Natural killer cell (primary cell): Measurements from ENCODE around the gene PEX10. TPM values are rescaled to one million over a fixed set of nuclear protein-coding genes. Genes with fewer than 3 reads are reported as not detected.

Experiments
- ATAC-seq, 3 donors: fragments of 150-1000 bp in 2 of 3; fragments of 200-7000 bp in 1 of 3; cut with Tn5 transposase; 1 replicate in 1 of 3; 2 replicates in 2 of 3; pipeline ENCODE4 v1.10.0; 2021; ENCODE audit warnings: mild to moderate bottlenecking in 2 of 3, moderate library complexity in 2 of 3
- DNase-seq, 2 donors: peaks; one replicate each; pipeline versions ENCODE4 v3.0.0 to v3.0.0-alpha.2; 2013 to 2021; ENCODE audit warnings: mixed read lengths in 1 of 2
- H3K27ac ChIP-seq: one replicate; pipeline ENCODE4 v1.5.1; 2013; ENCODE audit warnings: mild to moderate bottlenecking, low read length
- H3K27me3 ChIP-seq: one replicate; pipeline ENCODE4 v1.6.1; 2013; ENCODE audit warnings: low read length; ENCODE audit not compliant: control insufficient read depth, insufficient read depth
- H3K36me3 ChIP-seq: one replicate; pipeline ENCODE4 v1.6.1; 2013; ENCODE audit warnings: low read length; ENCODE audit not compliant: control insufficient read depth, insufficient read depth
- H3K4me1 ChIP-seq: one replicate; pipeline ENCODE4 v1.6.1; 2013; ENCODE audit warnings: low read length; ENCODE audit not compliant: control insufficient read depth, insufficient read depth
- H3K4me3 ChIP-seq: one replicate; pipeline ENCODE4 v1.5.1; 2013; ENCODE audit warnings: low read length
- H3K9me3 ChIP-seq: one replicate; pipeline ENCODE4 v1.6.1; 2013; ENCODE audit warnings: low read length; ENCODE audit not compliant: control insufficient read depth, insufficient read depth
- H3K27ac Mint-ChIP-seq, 2 donors: one replicate each; pipeline ENCODE4 v1.8.0; 2022; ENCODE audit warnings: mild to moderate bottlenecking in 2 of 2, mixed read lengths in 2 of 2, moderate library complexity in 1 of 2
- H3K27me3 Mint-ChIP-seq, 2 donors: one replicate each; pipeline ENCODE4 v1.8.0; 2022; ENCODE audit warnings: low read depth in 2 of 2, mixed read lengths in 2 of 2
- H3K36me3 Mint-ChIP-seq: one replicate; pipeline ENCODE4 v1.8.0; 2022; ENCODE audit warnings: mixed read lengths
- H3K4me1 Mint-ChIP-seq, 2 donors: one replicate each; pipeline ENCODE4 v1.8.0; 2022; ENCODE audit warnings: mixed read lengths in 2 of 2
- H3K4me3 Mint-ChIP-seq: one replicate; pipeline ENCODE4 v1.8.0; 2022; ENCODE audit warnings: mild to moderate bottlenecking, moderate library complexity, mixed read lengths
- H3K9me3 Mint-ChIP-seq, 2 donors: one replicate each; pipeline ENCODE4 v1.8.0; 2022; ENCODE audit warnings: mixed read lengths in 2 of 2
- CTCF ChIP-seq: fragments of 200-600 bp; IDR thresholded peaks from one replicate; pipeline ENCODE4 v1.8.0; 2022; ENCODE audit warnings: antibody characterized with exemption
- WGBS: methylation state at CpG from one replicate; pipeline ENCODE4 v1.1.7; 2013; ENCODE audit warnings: missing lambda C conversion rate; ENCODE audit not compliant: insufficient coverage; 5-methylcytosine and 5-hydroxymethylcytosine counted together
- intact Hi-C: fragments of 100-400 bp; cut with micrococcal nuclease; formaldehyde crosslinking; loops from one replicate; pipeline ENCODE4 v1.14.2; 2022
- total RNA-seq, 4 donors: library from RNA; stranded (reverse); fragments of 120-200 nt in 1 of 4; gene quantifications; one replicate each; pipeline versions ENCODE4 v1.2.3 to v1.2.4, GENCODE V29; 2013 to 2022

PEX10 gene
- total RNA-seq, 3 donors from 2014 or later (not counting 1 experiment from before 2014, with no cell fraction given), result 8.1 to 11.1 (median 9.8) TPM

- Histone ChIP-seq H3K36me3 (no peaks in the 10 kb centered on the region), H3K9me3 (no peaks in the 10 kb centered on the region), H3K4me3 (no peak overlapping the region), H3K4me1 (no peaks in the 10 kb centered on the region), H3K27ac (no peak overlapping the region), H3K27me3 (no peaks in the 10 kb centered on the region)
- 89% methylated on average over 37 of the region's 37 CpGs for WGBS
- Mint-ChIP-seq H3K27me3 (no peaks in the 10 kb centered on the region), H3K27ac (no peak overlapping the region), H3K4me1 (no peaks in the 10 kb centered on the region), H3K4me3 (no peak overlapping the region), H3K36me3 (no peaks in the 10 kb centered on the region), H3K9me3 (peaks cover 0 to under 1% of the 10 kb centered on the region in 2 donors)
- ATAC-seq, result no peak
- intact Hi-C loops, result no loop called here
- DNase-seq, result no peak
- TF ChIP-seq CTCF, result no peak
Observed at GRCh38 chr1:2356911-2357845, 55.2 kb downstream of the PEX10 start.

GRCh38 chr1:2356401-2356800 lies 56.0 kb downstream of the PEX10 start:
- Histone ChIP-seq H3K4me1 (no peaks in the 10 kb centered on the region), H3K27me3 (no peaks in the 10 kb centered on the region), H3K36me3 (no peaks in the 10 kb centered on the region), H3K27ac (no peak overlapping the region), H3K9me3 (no peaks in the 10 kb centered on the region), H3K4me3 (no peak overlapping the region)
- WGBS, result 93% methylated on average over 15 of the region's 15 CpGs
- Mint-ChIP-seq H3K27ac (no peak overlapping the region), H3K9me3 (no peaks in the 10 kb centered on the region), H3K4me1 (no peaks in the 10 kb centered on the region), H3K4me3 (no peak overlapping the region), H3K36me3 (no peaks in the 10 kb centered on the region), H3K27me3 (no peaks in the 10 kb centered on the region)
- DNase-seq, result no peak
- intact Hi-C loops, result no loop called here
- no peak for ATAC-seq
- TF ChIP-seq CTCF, result no peak

- Mint-ChIP-seq H3K4me3 (no peak overlapping the region), H3K27me3 (no peaks in the 10 kb centered on the region), H3K9me3 (no peaks in the 10 kb centered on the region), H3K4me1 (no peaks in the 10 kb centered on the region), H3K27ac (no peak overlapping the region), H3K36me3 (no peaks in the 10 kb centered on the region)
- Histone ChIP-seq H3K4me1 (no peaks in the 10 kb centered on the region), H3K27me3 (no peaks in the 10 kb centered on the region), H3K4me3 (no peak overlapping the region), H3K36me3 (no peaks in the 10 kb centered on the region), H3K27ac (no peak overlapping the region), H3K9me3 (no peaks in the 10 kb centered on the region)
- ATAC-seq (no peak), DNase-seq (no peak)
- WGBS, result 88% methylated on average over 28 of the region's 28 CpGs
- intact Hi-C loops, result no loop called here
- TF ChIP-seq CTCF, result no peak
Observed at GRCh38 chr1:2355373-2356261, 56.7 kb downstream of the PEX10 start.
